HepG2 (cell line): ENCODE data around the gene CHD9. TPM values are rescaled to one million over a fixed set of nuclear protein-coding genes. Genes with fewer than 3 reads are reported as not detected.

Experiments
- E2F2 ChIP-seq: sonication (generic); formaldehyde crosslinking; IDR thresholded peaks from 2 replicates; pipeline ENCODE4 v1.4.0; 2020; ENCODE audit warnings: missing genetic modification reagents, borderline replicate concordance
- MNT ChIP-seq: fragments of 450-650 bp; IDR thresholded peaks from 2 replicates; pipeline ENCODE4 v1.6.1; 2016
- NR2C2 ChIP-seq: sonication (generic); formaldehyde crosslinking; IDR thresholded peaks from 2 replicates; pipeline ENCODE4 v1.4.0; 2020; ENCODE audit warnings: missing genetic modification reagents, mild to moderate bottlenecking, moderate library complexity, borderline replicate concordance
- POLR2A ChIP-seq, 2 experiments: IDR thresholded peaks; 2 replicates each; pipeline ENCODE4 v1.6.1; 2011; ENCODE audit warnings: low read depth in 2 of 2, low read length in 2 of 2, mild to moderate bottlenecking in 1 of 2, moderate library complexity in 1 of 2; ENCODE audit not compliant: insufficient read depth in 1 of 2
- REL ChIP-seq: sonication (generic); formaldehyde crosslinking; conservative IDR thresholded peaks from 2 replicates; pipeline ENCODE4 v1.8.0; 2022; ENCODE audit warnings: mild to moderate bottlenecking, missing genetic modification reagents, moderate library complexity
- TFAP4 ChIP-seq: sonication (generic); IDR thresholded peaks from 2 replicates; pipeline ENCODE4 v1.6.1; 2016; ENCODE audit warnings: low read depth, borderline replicate concordance
- ZNF263 ChIP-seq: sonication (generic); formaldehyde crosslinking; IDR thresholded peaks from 2 replicates; pipeline ENCODE4 v1.4.0; 2020; ENCODE audit warnings: missing genetic modification reagents
- ZNF446 ChIP-seq: sonication (generic); formaldehyde crosslinking; IDR thresholded peaks from 2 replicates; pipeline ENCODE4 v1.5.0; 2020; ENCODE audit warnings: mild to moderate bottlenecking, missing genetic modification reagents
- ZNF549 ChIP-seq: sonication (generic); formaldehyde crosslinking; IDR thresholded peaks from 2 replicates; pipeline ENCODE4 v1.5.0; 2020; ENCODE audit warnings: missing genetic modification reagents
- ZNF564 ChIP-seq: sonication (generic); formaldehyde crosslinking; IDR thresholded peaks from 2 replicates; pipeline ENCODE4 v1.8.1; 2023; ENCODE audit warnings: mild to moderate bottlenecking, missing genetic modification reagents
- ZNF691 ChIP-seq: sonication (generic); formaldehyde crosslinking; IDR thresholded peaks from 2 replicates; pipeline ENCODE4 v1.4.0; 2020; ENCODE audit warnings: missing genetic modification reagents, low read depth, mild to moderate bottlenecking, borderline replicate concordance
- polyA plus RNA-seq, 8 experiments: library from polyadenylated mRNA; depleted of rRNA in 3 of 8; stranded (reverse) in 7 of 8; unstranded in 1 of 8; fragments of >200 nt; fragmentation: Illumina TruSeq in 4 of 8; extraction: Trizol in 4 of 8; gene quantifications; 2 replicates each; pipeline versions ENCODE4 v1.2.1 to v1.2.3, GENCODE V29; 2011 to 2016; ENCODE audit warnings: low read depth in 4 of 8, missing spikeins in 1 of 8, mixed read lengths in 1 of 8; ENCODE audit not compliant: insufficient read depth in 1 of 8
- total RNA-seq, 5 experiments: library from RNA; depleted of rRNA; stranded (reverse); fragments of >200 nt; fragmentation: Illumina TruSeq; extraction: Trizol; gene quantifications; 2 replicates each; pipeline ENCODE4 v1.2.3, GENCODE V29; 2016; ENCODE audit warnings: low read depth in 1 of 5
- TF ChIP-seq, protein P1 (sequence below): sonication (generic); formaldehyde crosslinking; IDR thresholded peaks from 2 replicates; pipeline ENCODE4 v1.4.0; 2020; ENCODE audit warnings: missing genetic modification reagents
- TF ChIP-seq, protein P2 (sequence below): IDR thresholded peaks from 2 replicates; pipeline ENCODE4 v1.4.0; 2020; ENCODE audit warnings: mild to moderate bottlenecking, missing genetic modification reagents
- TF ChIP-seq, protein P3 (sequence below): sonication (generic); formaldehyde crosslinking; IDR thresholded peaks from 2 replicates; pipeline ENCODE4; 2020; ENCODE audit warnings: missing genetic modification reagents, mild to moderate bottlenecking, borderline replicate concordance

CHD9 gene
- total and polyA plus RNA-seq, 2 of the 13 experiments (the other 11 are each of a cell fraction or from before 2014, with no cell fraction given), result 23.4 to 27.7 TPM

DNA sequence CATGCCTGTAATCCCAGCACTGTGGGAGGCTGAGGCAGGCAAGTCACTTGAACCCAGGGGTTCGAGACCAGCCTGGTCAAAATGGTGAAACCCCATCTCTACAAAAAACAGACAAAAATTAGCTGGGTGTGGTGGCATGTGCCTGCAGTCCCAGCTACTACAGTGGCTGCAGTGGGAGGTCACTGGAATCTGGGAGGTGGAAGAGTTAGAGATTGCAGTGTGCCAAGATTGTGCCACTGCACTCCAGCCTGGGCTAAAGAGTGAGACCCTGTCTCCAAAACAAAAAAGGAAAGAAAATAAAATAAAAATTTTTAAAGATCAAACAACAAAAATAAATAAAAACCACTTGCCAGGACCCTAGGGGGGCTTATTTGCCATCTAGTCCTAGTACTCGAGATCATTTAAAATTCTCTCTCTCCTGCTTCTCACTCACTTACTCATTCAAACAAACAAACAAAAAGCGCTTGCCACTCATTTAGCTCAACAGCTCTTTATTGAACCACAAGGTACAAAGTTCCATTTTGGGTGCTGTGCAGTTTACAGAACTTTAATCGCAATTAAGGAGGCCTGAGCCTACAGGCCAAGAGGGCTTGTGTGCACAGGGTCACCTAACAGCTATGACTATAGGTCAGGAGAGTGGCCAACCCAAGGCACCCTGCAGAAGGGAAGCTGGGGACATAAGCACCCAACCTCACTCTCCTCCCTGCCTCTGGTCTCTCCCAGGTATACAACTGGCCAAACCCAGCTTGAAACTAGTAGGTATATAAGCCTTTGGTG lies 6.5 kb upstream of the CHD9 start (continued):
- TF ChIP-seq, protein P1, sequence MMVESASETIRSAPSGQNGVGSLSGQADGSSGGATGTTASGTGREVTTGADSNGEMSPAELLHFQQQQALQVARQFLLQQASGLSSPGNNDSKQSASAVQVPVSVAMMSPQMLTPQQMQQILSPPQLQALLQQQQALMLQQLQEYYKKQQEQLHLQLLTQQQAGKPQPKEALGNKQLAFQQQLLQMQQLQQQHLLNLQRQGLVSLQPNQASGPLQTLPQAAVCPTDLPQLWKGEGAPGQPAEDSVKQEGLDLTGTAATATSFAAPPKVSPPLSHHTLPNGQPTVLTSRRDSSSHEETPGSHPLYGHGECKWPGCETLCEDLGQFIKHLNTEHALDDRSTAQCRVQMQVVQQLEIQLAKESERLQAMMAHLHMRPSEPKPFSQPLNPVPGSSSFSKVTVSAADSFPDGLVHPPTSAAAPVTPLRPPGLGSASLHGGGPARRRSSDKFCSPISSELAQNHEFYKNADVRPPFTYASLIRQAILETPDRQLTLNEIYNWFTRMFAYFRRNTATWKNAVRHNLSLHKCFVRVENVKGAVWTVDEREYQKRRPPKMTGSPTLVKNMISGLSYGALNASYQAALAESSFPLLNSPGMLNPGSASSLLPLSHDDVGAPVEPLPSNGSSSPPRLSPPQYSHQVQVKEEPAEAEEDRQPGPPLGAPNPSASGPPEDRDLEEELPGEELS (CRISPR knock-in tag), result peak; percentile 96
- TF ChIP-seq MNT (no peak), REL (CRISPR knock-in tag) (no peak), NR2C2 (CRISPR knock-in tag) (peak; percentile 33; the same call in 1 of the 2 replicates), ZNF263 (CRISPR knock-in tag) (peak; percentile 30; the same call in 1 of the 2 replicates), ZNF564 (CRISPR knock-in tag) (no peak), TFAP4 (no peak), ZNF691 (CRISPR knock-in tag) (0 out of 2 replicates have a peak, but pooled peaks have one; percentile 37), E2F2 (CRISPR knock-in tag) (no peak), POLR2A (IDR thresholded peaks at IDR 0.05; ENCODE audit: insufficient read depth in 1 of 2, low read depth in 2 of 2, low read length in 2 of 2) (no peak), ZNF549 (CRISPR knock-in tag) (no peak), ZNF446 (no peak)
- TF ChIP-seq, protein P2, sequence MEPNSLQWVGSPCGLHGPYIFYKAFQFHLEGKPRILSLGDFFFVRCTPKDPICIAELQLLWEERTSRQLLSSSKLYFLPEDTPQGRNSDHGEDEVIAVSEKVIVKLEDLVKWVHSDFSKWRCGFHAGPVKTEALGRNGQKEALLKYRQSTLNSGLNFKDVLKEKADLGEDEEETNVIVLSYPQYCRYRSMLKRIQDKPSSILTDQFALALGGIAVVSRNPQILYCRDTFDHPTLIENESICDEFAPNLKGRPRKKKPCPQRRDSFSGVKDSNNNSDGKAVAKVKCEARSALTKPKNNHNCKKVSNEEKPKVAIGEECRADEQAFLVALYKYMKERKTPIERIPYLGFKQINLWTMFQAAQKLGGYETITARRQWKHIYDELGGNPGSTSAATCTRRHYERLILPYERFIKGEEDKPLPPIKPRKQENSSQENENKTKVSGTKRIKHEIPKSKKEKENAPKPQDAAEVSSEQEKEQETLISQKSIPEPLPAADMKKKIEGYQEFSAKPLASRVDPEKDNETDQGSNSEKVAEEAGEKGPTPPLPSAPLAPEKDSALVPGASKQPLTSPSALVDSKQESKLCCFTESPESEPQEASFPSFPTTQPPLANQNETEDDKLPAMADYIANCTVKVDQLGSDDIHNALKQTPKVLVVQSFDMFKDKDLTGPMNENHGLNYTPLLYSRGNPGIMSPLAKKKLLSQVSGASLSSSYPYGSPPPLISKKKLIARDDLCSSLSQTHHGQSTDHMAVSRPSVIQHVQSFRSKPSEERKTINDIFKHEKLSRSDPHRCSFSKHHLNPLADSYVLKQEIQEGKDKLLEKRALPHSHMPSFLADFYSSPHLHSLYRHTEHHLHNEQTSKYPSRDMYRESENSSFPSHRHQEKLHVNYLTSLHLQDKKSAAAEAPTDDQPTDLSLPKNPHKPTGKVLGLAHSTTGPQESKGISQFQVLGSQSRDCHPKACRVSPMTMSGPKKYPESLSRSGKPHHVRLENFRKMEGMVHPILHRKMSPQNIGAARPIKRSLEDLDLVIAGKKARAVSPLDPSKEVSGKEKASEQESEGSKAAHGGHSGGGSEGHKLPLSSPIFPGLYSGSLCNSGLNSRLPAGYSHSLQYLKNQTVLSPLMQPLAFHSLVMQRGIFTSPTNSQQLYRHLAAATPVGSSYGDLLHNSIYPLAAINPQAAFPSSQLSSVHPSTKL, result peak; percentile 87
- TF ChIP-seq, protein P3, sequence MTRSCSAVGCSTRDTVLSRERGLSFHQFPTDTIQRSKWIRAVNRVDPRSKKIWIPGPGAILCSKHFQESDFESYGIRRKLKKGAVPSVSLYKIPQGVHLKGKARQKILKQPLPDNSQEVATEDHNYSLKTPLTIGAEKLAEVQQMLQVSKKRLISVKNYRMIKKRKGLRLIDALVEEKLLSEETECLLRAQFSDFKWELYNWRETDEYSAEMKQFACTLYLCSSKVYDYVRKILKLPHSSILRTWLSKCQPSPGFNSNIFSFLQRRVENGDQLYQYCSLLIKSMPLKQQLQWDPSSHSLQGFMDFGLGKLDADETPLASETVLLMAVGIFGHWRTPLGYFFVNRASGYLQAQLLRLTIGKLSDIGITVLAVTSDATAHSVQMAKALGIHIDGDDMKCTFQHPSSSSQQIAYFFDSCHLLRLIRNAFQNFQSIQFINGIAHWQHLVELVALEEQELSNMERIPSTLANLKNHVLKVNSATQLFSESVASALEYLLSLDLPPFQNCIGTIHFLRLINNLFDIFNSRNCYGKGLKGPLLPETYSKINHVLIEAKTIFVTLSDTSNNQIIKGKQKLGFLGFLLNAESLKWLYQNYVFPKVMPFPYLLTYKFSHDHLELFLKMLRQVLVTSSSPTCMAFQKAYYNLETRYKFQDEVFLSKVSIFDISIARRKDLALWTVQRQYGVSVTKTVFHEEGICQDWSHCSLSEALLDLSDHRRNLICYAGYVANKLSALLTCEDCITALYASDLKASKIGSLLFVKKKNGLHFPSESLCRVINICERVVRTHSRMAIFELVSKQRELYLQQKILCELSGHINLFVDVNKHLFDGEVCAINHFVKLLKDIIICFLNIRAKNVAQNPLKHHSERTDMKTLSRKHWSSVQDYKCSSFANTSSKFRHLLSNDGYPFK, result no peak
